HG03342 (cell line): ENCODE results near the gene FCRLB.
"Not testable (repeated sequence)": the region's sequence is repeated elsewhere in the genome, so short reads cannot be mapped to it uniquely, and the experiment has no call there.

ENCODE experiments used
- ATAC-seq: cut with Tn5 transposase; IDR thresholded peaks from one replicate; pipeline ENCODE4 v1.9.1; 2021; ENCODE audit warnings: mild to moderate bottlenecking, moderate library complexity; ENCODE audit not compliant: unreplicated experiment

Gene FCRLB

GRCh38 chr1:161739865-161740566 is 18.7 kb downstream of the FCRLB start:
- no peak for ATAC-seq

- no peak for ATAC-seq
Measured at GRCh38 chr1:161740921-161741320, 19.6 kb downstream of the FCRLB start.

GRCh38 chr1:161743231-161743630 is 21.9 kb downstream of the FCRLB start:
- no peak for ATAC-seq

GRCh38 chr1:161747801-161748200 is 26.5 kb downstream of the FCRLB start:
- no peak for ATAC-seq

- ATAC-seq = peak; percentile 95
Measured at GRCh38 chr1:161749509-161750407, 28.4 kb downstream of the FCRLB start, which contains the start of gene DUSP12. DUSP12 (plus strand) TSS chr1:161749786; CDS start chr1:161749802, 16 bp downstream.

GRCh38 chr1:161763522-161764098 is 42.3 kb downstream of the FCRLB start:
- ATAC-seq = no peak

GRCh38 chr1:161766102-161766981 is 45.0 kb downstream of the FCRLB start, which contains the start of gene ATF6:
ATF6 (plus strand) TSS chr1:161766320; CDS start chr1:161766361, 41 bp downstream.
- ATAC-seq = peak; percentile 60

GRCh38 chr1:161768461-161768860 is 47.1 kb downstream of the FCRLB start:
- ATAC-seq = no peak

GRCh38 chr1:161768986-161769672 is 47.8 kb downstream of the FCRLB start:
- ATAC-seq = no peak

- not testable (repeated sequence) for ATAC-seq
Measured at GRCh38 chr1:161769673-161770045, 48.3 kb downstream of the FCRLB start.

GRCh38 chr1:161770250-161770649 is 48.9 kb downstream of the FCRLB start:
- ATAC-seq = no peak

- ATAC-seq = no peak
Measured at GRCh38 chr1:161771161-161771560, 49.8 kb downstream of the FCRLB start.

- no peak for ATAC-seq
Measured at GRCh38 chr1:161771973-161772372, 50.6 kb downstream of the FCRLB start.

GRCh38 chr1:161772397-161772796 is 51.1 kb downstream of the FCRLB start:
- ATAC-seq = no peak

GRCh38 chr1:161773791-161774190 is 52.4 kb downstream of the FCRLB start:
- ATAC-seq = no peak

- ATAC-seq = no peak
Measured at GRCh38 chr1:161777261-161777660, 55.9 kb downstream of the FCRLB start.
